Mesothelial cell of epicardium (in vitro differentiated cells): ENCODE results near the gene DMRT3. TPM values are rescaled to one million over a fixed set of nuclear protein-coding genes. Genes with fewer than 3 reads are reported as not detected.

Experiments
- DNase-seq, 2 experiments: peaks; one replicate each; pipeline ENCODE4 v3.0.0; 2021; ENCODE audit warnings: low spot score in 2 of 2; ENCODE audit not compliant: unreplicated experiment in 2 of 2
- H3K27ac Mint-ChIP-seq: 2 replicates; pipeline ENCODE4 v1.8.0; 2021; ENCODE audit warnings: mixed read lengths
- H3K27me3 Mint-ChIP-seq: 2 replicates; pipeline ENCODE4 v1.8.0; 2021; ENCODE audit warnings: low read depth, mixed read lengths
- H3K36me3 Mint-ChIP-seq: 2 replicates; pipeline ENCODE4 v1.8.0; 2021; ENCODE audit warnings: mixed read lengths
- H3K4me1 Mint-ChIP-seq: 2 replicates; pipeline ENCODE4 v1.8.0; 2021; ENCODE audit warnings: mixed read lengths
- H3K4me3 Mint-ChIP-seq: 2 replicates; pipeline ENCODE4 v1.8.0; 2021; ENCODE audit warnings: mild to moderate bottlenecking, moderate library complexity, mixed read lengths
- H3K9me3 Mint-ChIP-seq: 2 replicates; pipeline ENCODE4 v1.8.0; 2021; ENCODE audit warnings: mixed read lengths
- total RNA-seq: library from RNA; stranded (reverse); gene quantifications from 3 replicates; pipeline ENCODE4 v1.2.1, GENCODE V29; 2021
- TF ChIP-seq, protein P1 (sequence below): fragments of 200-600 bp; sonication (generic); IDR thresholded peaks from one replicate; pipeline ENCODE4 v1.5.0; 2021; ENCODE audit warnings: antibody characterized with exemption; ENCODE audit not compliant: unreplicated experiment

DMRT3 gene
- total RNA-seq, 1 donor from 2014 or later: 2.1 TPM

DNA sequence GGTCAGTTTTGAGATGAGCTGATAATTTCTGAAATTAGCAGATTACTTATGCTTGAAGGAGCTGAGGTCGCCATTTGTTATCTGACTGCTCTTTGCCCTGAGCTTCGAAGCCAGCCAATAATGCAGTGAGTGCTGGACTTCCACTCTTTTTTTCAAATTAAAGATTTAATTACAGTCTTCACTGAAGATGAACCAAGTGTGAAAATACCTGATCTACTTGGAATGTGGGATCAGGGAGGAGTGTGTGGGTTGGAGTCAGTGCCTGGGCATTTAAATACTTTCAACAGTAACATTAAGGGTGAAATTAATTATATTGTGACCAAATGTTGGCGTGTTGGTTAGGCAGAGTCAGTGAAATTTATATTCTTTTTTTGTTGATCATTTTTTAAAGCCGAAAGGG, 23.9 kb upstream of the DMRT3 start:
- Mint-ChIP-seq H3K4me1 (peaks cover 8% of the 10 kb centered on the region), H3K27me3 (peaks cover 9% of the 10 kb centered on the region), H3K9me3 (peaks cover 4% of the 10 kb centered on the region), H3K4me3 (no peak overlapping the region), H3K36me3 (no peaks in the 10 kb centered on the region), H3K27ac (no peak overlapping the region)
- DNase-seq: no peak
- TF ChIP-seq, protein P1, sequence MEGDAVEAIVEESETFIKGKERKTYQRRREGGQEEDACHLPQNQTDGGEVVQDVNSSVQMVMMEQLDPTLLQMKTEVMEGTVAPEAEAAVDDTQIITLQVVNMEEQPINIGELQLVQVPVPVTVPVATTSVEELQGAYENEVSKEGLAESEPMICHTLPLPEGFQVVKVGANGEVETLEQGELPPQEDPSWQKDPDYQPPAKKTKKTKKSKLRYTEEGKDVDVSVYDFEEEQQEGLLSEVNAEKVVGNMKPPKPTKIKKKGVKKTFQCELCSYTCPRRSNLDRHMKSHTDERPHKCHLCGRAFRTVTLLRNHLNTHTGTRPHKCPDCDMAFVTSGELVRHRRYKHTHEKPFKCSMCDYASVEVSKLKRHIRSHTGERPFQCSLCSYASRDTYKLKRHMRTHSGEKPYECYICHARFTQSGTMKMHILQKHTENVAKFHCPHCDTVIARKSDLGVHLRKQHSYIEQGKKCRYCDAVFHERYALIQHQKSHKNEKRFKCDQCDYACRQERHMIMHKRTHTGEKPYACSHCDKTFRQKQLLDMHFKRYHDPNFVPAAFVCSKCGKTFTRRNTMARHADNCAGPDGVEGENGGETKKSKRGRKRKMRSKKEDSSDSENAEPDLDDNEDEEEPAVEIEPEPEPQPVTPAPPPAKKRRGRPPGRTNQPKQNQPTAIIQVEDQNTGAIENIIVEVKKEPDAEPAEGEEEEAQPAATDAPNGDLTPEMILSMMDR: no peak

DNA sequence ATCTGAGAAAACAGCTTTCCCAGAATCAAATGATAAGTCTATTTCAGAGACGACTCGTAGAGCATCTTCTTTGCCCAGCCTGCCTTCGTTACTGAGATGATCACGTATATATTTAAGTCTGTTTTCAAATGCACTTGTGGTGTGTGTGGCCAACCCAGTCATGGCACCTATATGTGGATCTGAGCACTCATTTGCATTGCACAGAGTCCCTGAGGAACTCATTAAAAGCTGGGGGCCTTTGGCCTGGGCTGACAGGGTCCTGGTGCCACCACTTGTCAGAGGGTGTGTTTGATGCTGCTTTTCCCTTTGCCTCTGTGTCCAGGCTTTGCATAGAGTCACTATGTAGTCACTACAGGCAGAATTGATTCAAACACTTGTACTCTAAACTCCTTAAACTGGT, 17.4 kb upstream of the DMRT3 start:
- H3K9me3 Mint-ChIP-seq: no peaks in the 10 kb centered on the region
- H3K36me3 Mint-ChIP-seq: no peaks in the 10 kb centered on the region
- DNase-seq: no peak
- H3K4me1 Mint-ChIP-seq: peaks cover 21% of the 10 kb centered on the region
- no peak overlapping the region for H3K4me3 Mint-ChIP-seq
- H3K27ac Mint-ChIP-seq: no peak overlapping the region
- TF ChIP-seq, protein P1: no peak
- H3K27me3 Mint-ChIP-seq: peaks cover 43% of the 10 kb centered on the region

DNA sequence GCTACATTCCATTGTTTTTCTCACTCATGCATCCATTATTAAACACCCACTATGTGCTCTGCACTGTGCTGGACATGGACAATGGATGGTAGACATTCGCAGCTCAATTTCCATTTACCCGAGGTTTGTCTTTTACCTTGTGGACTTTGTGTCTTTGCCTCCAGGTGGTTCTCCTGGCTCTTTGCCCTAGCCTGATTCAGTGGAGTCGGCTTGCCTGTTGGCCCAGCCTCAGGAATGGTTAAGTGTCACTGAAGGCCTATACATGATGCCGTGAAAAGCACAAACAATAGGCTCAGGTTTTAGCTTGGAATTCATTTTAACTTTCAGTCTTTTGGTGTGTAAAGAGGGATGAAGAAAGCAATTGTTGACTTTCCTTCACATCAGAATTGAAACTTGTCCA, 16.5 kb upstream of the DMRT3 start:
- H3K27me3 Mint-ChIP-seq: peaks cover 51% of the 10 kb centered on the region
- peaks cover 29% of the 10 kb centered on the region for H3K4me1 Mint-ChIP-seq
- H3K27ac Mint-ChIP-seq: no peak overlapping the region
- TF ChIP-seq, protein P1: no peak
- H3K4me3 Mint-ChIP-seq: no peak overlapping the region
- H3K36me3 Mint-ChIP-seq: no peaks in the 10 kb centered on the region
- no peaks in the 10 kb centered on the region for H3K9me3 Mint-ChIP-seq
- DNase-seq: no peak

DNA sequence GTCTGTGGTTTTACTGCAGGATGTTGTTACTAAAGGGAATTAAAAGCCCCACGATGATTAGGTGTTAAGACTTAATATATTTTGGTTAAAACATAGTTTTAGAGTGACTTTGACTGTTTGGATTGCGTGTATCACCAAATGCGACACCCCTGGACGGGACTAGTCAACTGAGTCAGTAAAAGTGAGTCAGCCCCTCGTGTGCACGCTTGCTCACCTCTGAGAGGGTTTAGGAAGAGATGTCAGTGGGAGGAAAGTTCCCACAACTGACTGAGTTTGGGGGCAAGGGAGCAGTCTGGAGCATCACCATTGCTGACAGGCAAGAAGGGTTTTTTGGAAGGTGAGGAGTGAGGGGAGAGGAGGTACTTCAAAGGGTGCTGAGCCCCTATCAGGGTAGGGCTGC, 14.4 kb upstream of the DMRT3 start:
- TF ChIP-seq, protein P1: no peak
- H3K9me3 Mint-ChIP-seq: no peaks in the 10 kb centered on the region
- no peaks in the 10 kb centered on the region for H3K36me3 Mint-ChIP-seq
- H3K27me3 Mint-ChIP-seq: peaks cover 66% of the 10 kb centered on the region
- no peak for DNase-seq
- peak overlapping the region; percentile 19 for H3K27ac Mint-ChIP-seq
- no peak overlapping the region for H3K4me3 Mint-ChIP-seq
- H3K4me1 Mint-ChIP-seq: peaks cover 47% of the 10 kb centered on the region

GRCh38 chr9:965497-965896, 11.0 kb upstream of the DMRT3 start:
- peaks cover 75% of the 10 kb centered on the region for H3K4me1 Mint-ChIP-seq
- H3K27me3 Mint-ChIP-seq: peaks cover 84% of the 10 kb centered on the region
- TF ChIP-seq, protein P1: no peak
- H3K27ac Mint-ChIP-seq: peak overlapping the region; percentile 27
- no peak overlapping the region for H3K4me3 Mint-ChIP-seq
- no peak for DNase-seq
- H3K36me3 Mint-ChIP-seq: no peaks in the 10 kb centered on the region
- no peaks in the 10 kb centered on the region for H3K9me3 Mint-ChIP-seq

- DNase-seq: no peak
- Mint-ChIP-seq H3K27ac (no peak overlapping the region), H3K36me3 (no peaks in the 10 kb centered on the region), H3K27me3 (peaks cover 83% of the 10 kb centered on the region), H3K9me3 (no peaks in the 10 kb centered on the region), H3K4me1 (peaks cover 77% of the 10 kb centered on the region), H3K4me3 (no peak overlapping the region)
- TF ChIP-seq, protein P1: no peak
These were observed 9.6 kb upstream of the DMRT3 start for GRCh38 chr9:966870-967269.
